Dermis blood vessel endothelial cell (primary cell): ENCODE results near the gene PFKP. TPM values are rescaled to one million over a fixed set of nuclear protein-coding genes. Genes with fewer than 3 reads are reported as not detected.
A peak's percentile ranks its signal among the peaks of the same experiment; 100 is the strongest.
"Not testable (repeated sequence)": the region's sequence is repeated elsewhere in the genome, so short reads cannot be mapped to it uniquely, and the experiment has no call there.

Source experiments
- DNase-seq: peaks from one replicate; pipeline ENCODE4 v3.0.0; 2010
- total RNA-seq: library from RNA; depleted of rRNA; stranded (reverse); fragments of >200 nt; gene quantifications from 2 replicates; pipeline ENCODE4 v1.2.3, GENCODE V29; 2014

PFKP gene
- total RNA-seq, 1 donor from 2014 or later = 228 TPM

GRCh38 chr10:3099291-3100092, 32.1 kb downstream of the PFKP start:
- DNase-seq = no peak

- no peak for DNase-seq
Observed at GRCh38 chr10:3100093-3100792, 32.9 kb downstream of the PFKP start.

GRCh38 chr10:3100856-3101640, 33.7 kb downstream of the PFKP start:
- DNase-seq = no peak

GRCh38 chr10:3102720-3103427, 35.5 kb downstream of the PFKP start:
- DNase-seq = peak; percentile 93

- DNase-seq = no peak
Observed at GRCh38 chr10:3103646-3104045, 36.3 kb downstream of the PFKP start.

GRCh38 chr10:3104251-3104918, 37.0 kb downstream of the PFKP start:
- no peak for DNase-seq

GRCh38 chr10:3105166-3105565, 37.8 kb downstream of the PFKP start:
- no peak for DNase-seq

- DNase-seq = no peak
Observed at GRCh38 chr10:3105905-3106304, 38.6 kb downstream of the PFKP start.

- not testable (repeated sequence) for DNase-seq
Observed at GRCh38 chr10:3106328-3106727, 39.0 kb downstream of the PFKP start.

- DNase-seq = no peak
Observed at GRCh38 chr10:3106928-3107425, 39.6 kb downstream of the PFKP start.

GRCh38 chr10:3107426-3107961, 40.1 kb downstream of the PFKP start:
- DNase-seq = no peak

- DNase-seq = no peak
Observed at GRCh38 chr10:3108033-3108432, 40.7 kb downstream of the PFKP start.

- DNase-seq = no peak
Observed at GRCh38 chr10:3108575-3109105, 41.3 kb downstream of the PFKP start.

GRCh38 chr10:3109196-3109595, 41.8 kb downstream of the PFKP start:
- no peak for DNase-seq

- DNase-seq = no peak
Observed at GRCh38 chr10:3109633-3110032, 42.3 kb downstream of the PFKP start.

GRCh38 chr10:3110782-3111620, 43.7 kb downstream of the PFKP start:
- DNase-seq = no peak

GRCh38 chr10:3111621-3112163, 44.3 kb downstream of the PFKP start:
- peak; percentile 19 for DNase-seq

GRCh38 chr10:3113343-3113720, 46.0 kb downstream of the PFKP start:
- no peak for DNase-seq

GRCh38 chr10:3115685-3116084, 48.3 kb downstream of the PFKP start:
- no peak for DNase-seq

- DNase-seq = no peak
Observed at GRCh38 chr10:3116508-3117100, 49.3 kb downstream of the PFKP start.
